Neuronal stem cell (in vitro differentiated cells): ENCODE data around the gene SLC35B1.

Experiments used
- DNase-seq: peaks from one replicate; pipeline ENCODE4 v3.0.0-alpha.2; 2013; ENCODE audit warnings: low spot score
- H2AFZ ChIP-seq: one replicate; pipeline ENCODE4 v1.6.1; 2013; ENCODE audit warnings: mild to moderate bottlenecking, low read length, inconsistent platforms
- H2AK5ac ChIP-seq: 2 replicates; pipeline ENCODE4 v1.6.1; 2013; ENCODE audit warnings: low read depth, mild to moderate bottlenecking, inconsistent platforms, low read length, moderate library complexity, mixed read lengths
- H2BK120ac ChIP-seq: 2 replicates; pipeline ENCODE4 v1.6.1; 2013; ENCODE audit warnings: low read depth, mild to moderate bottlenecking, inconsistent platforms, low read length, moderate library complexity, mixed read lengths
- H2BK12ac ChIP-seq: one replicate; pipeline ENCODE4 v1.6.1; 2013; ENCODE audit warnings: low read length, inconsistent platforms
- H2BK15ac ChIP-seq: 2 replicates; pipeline ENCODE4 v1.6.1; 2013; ENCODE audit warnings: mild to moderate bottlenecking, low read length, inconsistent platforms, mixed read lengths
- H2BK5ac ChIP-seq: one replicate; pipeline ENCODE4 v1.6.1; 2013; ENCODE audit warnings: inconsistent platforms, mild to moderate bottlenecking, low read length, moderate library complexity
- H3K14ac ChIP-seq: one replicate; pipeline ENCODE4 v1.6.1; 2013; ENCODE audit warnings: low read length, inconsistent platforms
- H3K18ac ChIP-seq: 2 replicates; pipeline ENCODE4 v1.6.1; 2013; ENCODE audit warnings: low read length, inconsistent platforms
- H3K23ac ChIP-seq: 2 replicates; pipeline ENCODE4 v1.6.1; 2013; ENCODE audit warnings: low read depth, mild to moderate bottlenecking, mixed read lengths, low read length, inconsistent platforms; ENCODE audit not compliant: poor library complexity
- H3K27ac ChIP-seq: replicated peaks from 3 replicates; pipeline ENCODE4 v1.5.1; 2013; ENCODE audit warnings: low read length, inconsistent platforms
- H3K27me3 ChIP-seq, 3 experiments: 2 replicates each; pipeline ENCODE4 v1.6.1; 2013; ENCODE audit warnings: low read length in 3 of 3, mild to moderate bottlenecking in 2 of 3, inconsistent platforms in 1 of 3, low read depth in 1 of 3, mixed read lengths in 1 of 3, moderate library complexity in 1 of 3; ENCODE audit not compliant: control insufficient read depth in 3 of 3, insufficient read depth in 3 of 3
- H3K36me3 ChIP-seq, 2 donors: replicated peaks in 1 of 2; 2 replicates each; pipeline ENCODE4 v1.6.1; 2013; ENCODE audit warnings: low read length in 2 of 2; ENCODE audit not compliant: control insufficient read depth in 2 of 2, insufficient read depth in 2 of 2
- H3K4ac ChIP-seq: 2 replicates; pipeline ENCODE4 v1.6.1; 2013; ENCODE audit warnings: inconsistent platforms, mild to moderate bottlenecking, low read length, moderate library complexity
- H3K4me1 ChIP-seq, 2 donors: 1 replicate in 1 of 2; 2 replicates in 1 of 2; pipeline ENCODE4 v1.6.1; 2013; ENCODE audit warnings: low read length in 2 of 2, low read depth in 1 of 2; ENCODE audit not compliant: control insufficient read depth in 2 of 2, insufficient read depth in 1 of 2
- H3K4me2 ChIP-seq: one replicate; pipeline ENCODE4 v1.6.1; 2013; ENCODE audit warnings: mild to moderate bottlenecking, low read length, inconsistent platforms; ENCODE audit not compliant: insufficient read depth, poor library complexity, severe bottlenecking
- H3K4me3 ChIP-seq, 2 donors: 2 replicates each; pipeline ENCODE4 v1.5.1; 2013; ENCODE audit warnings: low read length in 2 of 2, mild to moderate bottlenecking in 2 of 2, inconsistent platforms in 1 of 2, moderate library complexity in 1 of 2
- H3K79me1 ChIP-seq: one replicate; pipeline ENCODE4 v1.6.1; 2013; ENCODE audit warnings: low read depth, mild to moderate bottlenecking, inconsistent platforms, low read length, moderate library complexity
- H3K9ac ChIP-seq: one replicate; pipeline ENCODE4 v1.6.1; 2013; ENCODE audit warnings: mild to moderate bottlenecking, low read depth, low read length, inconsistent platforms; ENCODE audit not compliant: poor library complexity
- H3K9me3 ChIP-seq, 2 donors: replicated peaks in 1 of 2; 2 replicates each; pipeline versions ENCODE3 to v1.6.1; 2013; ENCODE audit warnings: low read length in 2 of 2, mild to moderate bottlenecking in 2 of 2, inconsistent platforms in 1 of 2, low read depth in 1 of 2, mixed read lengths in 1 of 2, moderate library complexity in 1 of 2; ENCODE audit not compliant: control insufficient read depth in 2 of 2, insufficient read depth in 1 of 2
- H4K8ac ChIP-seq: one replicate; pipeline ENCODE4 v1.6.1; 2013; ENCODE audit warnings: low read depth, mild to moderate bottlenecking, inconsistent platforms, low read length, moderate library complexity
- H4K91ac ChIP-seq: one replicate; pipeline ENCODE4 v1.6.1; 2013; ENCODE audit warnings: low read length, low read depth, mild to moderate bottlenecking, inconsistent platforms; ENCODE audit not compliant: poor library complexity
- WGBS, 2 donors: extraction: QIAGEN DNeasy Blood & Tissue Kit; methylation state at CpG; one replicate each; pipeline ENCODE4 v1.1.7; 2013; ENCODE audit warnings: missing lambda C conversion rate in 2 of 2, mixed read lengths in 1 of 2; ENCODE audit not compliant: insufficient read length in 2 of 2, insufficient replicate concordance in 1 of 2; ENCODE audit errors: extremely low coverage in 2 of 2; 5-methylcytosine and 5-hydroxymethylcytosine counted together

SLC35B1 gene

DNA sequence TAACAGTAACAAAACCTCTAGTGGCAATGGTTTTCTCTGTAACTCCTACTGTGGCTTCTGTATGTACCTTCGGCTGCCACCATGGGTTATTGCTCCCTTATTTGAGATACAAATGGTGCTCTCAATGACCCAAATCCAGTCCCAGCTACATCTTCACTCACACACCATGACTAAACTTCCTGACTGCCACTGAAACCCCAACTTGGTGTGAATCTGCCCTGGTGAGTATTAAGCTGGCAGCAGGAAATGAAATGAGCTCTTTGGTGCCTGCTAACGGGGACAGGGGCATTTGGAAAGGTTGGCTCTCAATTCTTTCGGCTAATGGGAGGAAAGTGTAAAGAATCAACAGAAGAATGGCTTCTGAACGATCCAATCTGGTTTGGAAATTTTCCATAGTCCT, 7.5 kb upstream of the SLC35B1 start:
- H3K14ac ChIP-seq = no peak overlapping the region
- no peak overlapping the region for H3K18ac ChIP-seq
- H3K9ac ChIP-seq = no peak overlapping the region
- DNase-seq = no peak
- no peak overlapping the region for H3K4ac ChIP-seq
- H3K27ac ChIP-seq = no peak overlapping the region
- H3K27me3 ChIP-seq = no peaks in the 10 kb centered on the region
- no peak overlapping the region for H2AK5ac ChIP-seq
- no peak overlapping the region for H3K4me3 ChIP-seq
- no peak overlapping the region for H2AFZ ChIP-seq
- no CpG with 5 or more reads among the region's 4 CpGs for WGBS, 2 donors
- no peak overlapping the region for H2BK5ac ChIP-seq
- H4K8ac ChIP-seq = no peak overlapping the region
- peaks cover 46 to 63% of the 10 kb centered on the region in 2 donors for H3K36me3 ChIP-seq
- no peaks in the 10 kb centered on the region for H3K79me1 ChIP-seq
- no peak overlapping the region for H3K4me2 ChIP-seq
- H2BK15ac ChIP-seq = no peak overlapping the region
- no peak overlapping the region for H3K23ac ChIP-seq
- no peaks in the 10 kb centered on the region for H3K9me3 ChIP-seq
- H2BK12ac ChIP-seq = no peak overlapping the region
- H2BK120ac ChIP-seq = no peak overlapping the region
- H3K4me1 ChIP-seq = peaks cover 0 to 3% of the 10 kb centered on the region in 2 donors
- no peak overlapping the region for H4K91ac ChIP-seq

DNA sequence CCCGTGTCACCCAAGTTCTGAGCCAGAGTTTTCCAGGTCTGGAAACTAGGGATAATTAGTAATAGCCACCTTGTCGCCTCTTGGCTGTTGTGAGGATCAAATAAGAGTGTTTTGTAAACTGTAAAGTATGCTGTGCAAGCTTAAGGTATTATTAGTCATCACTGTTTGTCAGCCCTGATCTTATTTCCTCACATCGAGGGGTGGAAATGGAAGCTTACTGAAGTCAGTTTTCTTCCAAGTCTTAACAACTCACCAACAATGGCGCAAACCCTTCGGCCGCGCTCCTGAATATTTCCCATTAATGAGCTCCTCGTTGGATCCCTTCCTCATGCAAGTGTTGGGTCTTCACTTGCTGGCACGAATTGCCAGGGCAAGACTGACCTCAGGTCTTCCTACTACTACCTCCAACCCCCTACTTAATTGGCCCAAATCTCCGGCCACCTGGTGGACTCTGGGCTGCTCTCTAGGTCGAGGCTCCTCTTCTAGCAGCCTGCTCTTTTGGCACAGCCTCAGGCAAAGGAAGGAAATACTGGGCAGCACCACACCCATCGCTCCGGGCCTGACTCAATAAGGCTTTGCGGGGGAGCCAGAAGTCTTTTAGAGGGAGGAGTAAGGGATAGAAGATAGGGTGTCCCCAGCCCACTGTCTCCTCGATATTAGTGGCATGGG, 885 bp upstream of the SLC35B1 start:
- Histone ChIP-seq H3K18ac (no peak overlapping the region), H3K9ac (no peak overlapping the region), H2BK12ac (no peak overlapping the region), H3K4me3 (peak overlapping the region in 1 of 2 donors; percentile 76), H2AK5ac (no peak overlapping the region), H3K27me3 (no peaks in the 10 kb centered on the region), H2AFZ (peak overlapping the region; percentile 92), H4K91ac (no peak overlapping the region), H4K8ac (no peak overlapping the region), H3K23ac (no peak overlapping the region), H2BK5ac (no peak overlapping the region), H3K4me2 (no peak overlapping the region), H3K4ac (no peak overlapping the region), H3K4me1 (peaks cover 3 to 11% of the 10 kb centered on the region in 2 donors), H2BK15ac (no peak overlapping the region), H3K9me3 (no peaks in the 10 kb centered on the region), H3K79me1 (peaks cover 1% of the 10 kb centered on the region), H2BK120ac (no peak overlapping the region), H3K36me3 (peaks cover 20 to 35% of the 10 kb centered on the region in 2 donors), H3K14ac (no peak overlapping the region), H3K27ac (no peak overlapping the region)
- no CpG with 5 or more reads among the region's 15 CpGs for WGBS, 2 donors
- DNase-seq = no peak

DNA sequence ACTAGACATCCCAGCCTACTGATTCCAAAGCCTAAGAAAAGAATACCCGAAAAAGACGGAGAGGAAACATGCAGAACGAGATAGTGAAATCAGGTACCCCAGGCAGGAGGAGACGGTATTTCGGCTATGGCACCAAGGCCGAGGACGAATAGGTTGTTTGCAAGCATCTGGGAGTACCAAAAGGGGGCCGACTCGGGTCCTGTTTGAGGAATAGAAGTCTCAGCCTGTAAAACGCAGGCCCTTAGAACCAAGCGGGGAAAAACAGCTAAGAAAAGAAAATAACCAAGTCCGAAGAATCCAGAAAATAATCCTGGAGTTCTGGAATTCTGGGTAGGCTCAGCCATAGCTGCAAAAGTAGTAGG, 537 bp downstream of the SLC35B1 start:
- Histone ChIP-seq H3K4me1 (peaks cover 3 to 11% of the 10 kb centered on the region in 2 donors), H3K4ac (no peak overlapping the region), H3K9me3 (no peaks in the 10 kb centered on the region), H2BK15ac (no peak overlapping the region), H2BK5ac (no peak overlapping the region), H3K79me1 (peaks cover 1% of the 10 kb centered on the region), H3K4me2 (peak overlapping the region; percentile 96), H4K91ac (no peak overlapping the region), H4K8ac (no peak overlapping the region), H3K27me3 (no peaks in the 10 kb centered on the region), H3K9ac (peak overlapping the region; percentile 78), H2AK5ac (no peak overlapping the region), H3K18ac (no peak overlapping the region), H2AFZ (peak overlapping the region; percentile 92), H2BK120ac (no peak overlapping the region), H3K14ac (no peak overlapping the region), H2BK12ac (no peak overlapping the region), H3K36me3 (peaks cover 27 to 39% of the 10 kb centered on the region in 2 donors), H3K23ac (no peak overlapping the region), H3K27ac (no peak overlapping the region), H3K4me3 (peak overlapping the region; percentile 76 to 88)
- WGBS, 2 donors = no CpG with 5 or more reads among the region's 12 CpGs
- DNase-seq = no peak

DNA sequence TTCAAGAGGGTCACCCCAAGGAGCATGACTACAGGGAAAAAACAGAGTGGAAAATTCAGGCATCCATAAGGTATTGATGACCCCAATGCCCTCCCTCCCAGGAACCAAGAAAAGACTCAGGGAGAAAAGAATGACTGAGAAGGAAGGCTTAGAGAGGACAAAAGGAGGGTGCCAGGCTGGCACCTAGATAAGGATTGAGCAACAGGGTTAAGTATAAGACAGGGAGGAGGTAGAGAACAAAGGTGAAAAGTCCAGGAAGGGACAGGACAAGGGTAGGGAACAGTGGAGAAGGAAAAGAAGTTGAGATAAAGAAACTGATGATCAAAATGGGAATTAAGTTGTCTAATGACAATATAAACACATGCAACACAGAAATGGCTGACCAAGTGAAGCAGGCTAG, 2.5 kb downstream of the SLC35B1 start:
- Histone ChIP-seq H3K36me3 (peaks cover 29 to 59% of the 10 kb centered on the region in 2 donors), H3K18ac (no peak overlapping the region), H3K9me3 (no peaks in the 10 kb centered on the region), H4K91ac (no peak overlapping the region), H2AFZ (no peak overlapping the region), H3K4ac (no peak overlapping the region), H3K9ac (no peak overlapping the region), H4K8ac (no peak overlapping the region), H3K14ac (no peak overlapping the region), H3K27me3 (no peaks in the 10 kb centered on the region), H2BK5ac (no peak overlapping the region), H3K27ac (no peak overlapping the region), H2BK12ac (no peak overlapping the region), H3K4me1 (peaks cover 3 to 11% of the 10 kb centered on the region in 2 donors), H3K4me2 (no peak overlapping the region), H2AK5ac (no peak overlapping the region), H3K23ac (no peak overlapping the region), H2BK120ac (no peak overlapping the region), H3K79me1 (peaks cover 1% of the 10 kb centered on the region), H2BK15ac (no peak overlapping the region), H3K4me3 (no peak overlapping the region)
- DNase-seq = no peak
